Measurements from ENCODE around the gene UQCRFS1. TPM values are rescaled to one million over a fixed set of nuclear protein-coding genes. Genes with fewer than 3 reads are reported as not detected.

Gene UQCRFS1
- total RNA-seq, 3 donors from 2014 or later = 53.7 to 68.8 (median 68.5) TPM

GRCh38 chr19:29188289-29189032 is 24.5 kb downstream of the UQCRFS1 start:
- Histone ChIP-seq H3K4me3 (no peak overlapping the region), H3K36me3 (ENCODE audit: low read depth) (no peaks in the 10 kb centered on the region), H3K4me1 (ENCODE audit: low read depth) (no peaks in the 10 kb centered on the region), H3K9me3 (no peaks in the 10 kb centered on the region)
- TF ChIP-seq CTCF (IDR thresholded peaks at IDR 0.05) = no peak
- DNase-seq (no peak), ATAC-seq (no peak)
- intact Hi-C loops (cut with DNase I, micrococcal nuclease) = no loop called here

- H3K9me3 ChIP-seq = no peaks in the 10 kb centered on the region
- no peak for TF ChIP-seq CTCF (IDR thresholded peaks at IDR 0.05)
- no peaks in the 10 kb centered on the region for H3K4me1 ChIP-seq (ENCODE audit: low read depth)
- intact Hi-C loops (cut with DNase I, micrococcal nuclease) = no loop called here
- DNase-seq = no peak
- H3K36me3 ChIP-seq (ENCODE audit: low read depth) = no peaks in the 10 kb centered on the region
- no peak overlapping the region for H3K4me3 ChIP-seq
- no peak for ATAC-seq
These were observed 25.3 kb downstream of the UQCRFS1 start for GRCh38 chr19:29187676-29188075.

- DNase-seq (no peak), ATAC-seq (no peak)
- intact Hi-C loops (cut with DNase I, micrococcal nuclease) = no loop called here
- Histone ChIP-seq H3K9me3 (no peaks in the 10 kb centered on the region), H3K4me3 (no peak overlapping the region), H3K4me1 (ENCODE audit: low read depth) (no peaks in the 10 kb centered on the region), H3K36me3 (ENCODE audit: low read depth) (no peaks in the 10 kb centered on the region)
- no peak for TF ChIP-seq CTCF (IDR thresholded peaks at IDR 0.05)
These were observed 27.5 kb downstream of the UQCRFS1 start for GRCh38 chr19:29185427-29185826.

GRCh38 chr19:29176981-29177754 is 35.8 kb downstream of the UQCRFS1 start:
- no peaks in the 10 kb centered on the region for H3K36me3 ChIP-seq (ENCODE audit: low read depth)
- H3K9me3 ChIP-seq = peaks cover 51% of the 10 kb centered on the region
- no peak for DNase-seq
- TF ChIP-seq CTCF (IDR thresholded peaks at IDR 0.05) = no peak
- intact Hi-C loops (cut with DNase I, micrococcal nuclease) = no loop called here
- H3K4me1 ChIP-seq (ENCODE audit: low read depth) = no peaks in the 10 kb centered on the region
- no peak for ATAC-seq
- H3K4me3 ChIP-seq = no peak overlapping the region

- intact Hi-C loops (cut with DNase I, micrococcal nuclease) = no loop called here
- no peak for TF ChIP-seq CTCF (IDR thresholded peaks at IDR 0.05)
- H3K4me1 ChIP-seq (ENCODE audit: low read depth) = no peaks in the 10 kb centered on the region
- no peaks in the 10 kb centered on the region for H3K36me3 ChIP-seq (ENCODE audit: low read depth)
- no peak overlapping the region for H3K4me3 ChIP-seq
- DNase-seq (no peak), ATAC-seq (no peak)
- peaks cover 48% of the 10 kb centered on the region for H3K9me3 ChIP-seq
These were observed 39.1 kb downstream of the UQCRFS1 start for GRCh38 chr19:29173896-29174295.

Measured in mucosa of descending colon (tissue), 3 donors.